Measurements from ENCODE around the gene MAMDC4.

Gene MAMDC4

GRCh38 chr9:136849960-136850865 is 1.9 kb upstream of the MAMDC4 start:
- DNase-seq (ENCODE audit: low read depth in 2 of 2), result no peak

DNA sequence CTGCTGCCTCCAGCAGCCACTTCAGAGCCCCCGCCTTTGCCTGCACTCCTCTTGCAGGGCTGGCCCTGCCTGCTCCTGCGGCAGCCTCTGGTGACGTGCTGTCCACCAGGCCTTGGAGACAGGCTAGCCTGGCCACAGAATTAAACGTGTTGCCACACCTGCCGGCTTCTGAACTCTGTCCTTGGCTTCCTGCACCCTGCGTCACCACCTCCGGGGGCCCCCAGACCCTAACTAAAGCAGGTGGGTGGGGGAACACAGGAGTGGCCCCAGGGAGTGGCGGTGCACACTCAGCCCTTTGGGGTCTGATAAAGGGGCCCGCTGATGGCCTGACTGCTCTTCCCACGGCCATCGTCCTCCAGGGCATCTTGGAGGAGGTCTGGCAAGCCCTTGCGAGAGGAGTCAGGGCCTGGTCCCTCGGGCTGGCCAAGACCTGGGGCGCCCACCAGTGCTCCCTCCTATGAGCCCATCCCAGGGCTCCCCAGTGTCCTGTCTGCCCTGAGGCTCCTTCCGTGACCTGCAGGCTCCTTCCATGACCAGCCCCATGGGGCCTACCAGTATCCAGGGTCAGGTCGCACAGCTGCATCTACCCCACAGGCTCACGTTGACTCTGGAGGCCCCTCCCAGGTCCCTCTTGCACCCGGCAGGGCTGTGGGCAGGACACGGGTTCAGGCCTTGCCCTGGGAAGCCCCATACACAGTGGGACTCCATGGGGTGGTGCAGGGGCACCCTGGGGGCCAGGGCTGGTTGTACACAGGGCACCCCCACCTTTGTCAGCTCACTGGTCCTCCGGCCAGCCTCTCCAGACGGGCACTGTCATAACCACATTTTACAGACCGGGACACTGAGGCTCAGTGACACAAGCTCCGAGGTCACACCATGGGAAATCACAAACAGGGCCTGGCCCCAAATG is 1.0 kb upstream of the MAMDC4 start:
- DNase-seq (ENCODE audit: low read depth in 2 of 2), result no peak

- no peak for DNase-seq (ENCODE audit: low read depth in 2 of 2)
Observed at GRCh38 chr9:136852664-136853595, 784 bp downstream of the MAMDC4 start.

DNA sequence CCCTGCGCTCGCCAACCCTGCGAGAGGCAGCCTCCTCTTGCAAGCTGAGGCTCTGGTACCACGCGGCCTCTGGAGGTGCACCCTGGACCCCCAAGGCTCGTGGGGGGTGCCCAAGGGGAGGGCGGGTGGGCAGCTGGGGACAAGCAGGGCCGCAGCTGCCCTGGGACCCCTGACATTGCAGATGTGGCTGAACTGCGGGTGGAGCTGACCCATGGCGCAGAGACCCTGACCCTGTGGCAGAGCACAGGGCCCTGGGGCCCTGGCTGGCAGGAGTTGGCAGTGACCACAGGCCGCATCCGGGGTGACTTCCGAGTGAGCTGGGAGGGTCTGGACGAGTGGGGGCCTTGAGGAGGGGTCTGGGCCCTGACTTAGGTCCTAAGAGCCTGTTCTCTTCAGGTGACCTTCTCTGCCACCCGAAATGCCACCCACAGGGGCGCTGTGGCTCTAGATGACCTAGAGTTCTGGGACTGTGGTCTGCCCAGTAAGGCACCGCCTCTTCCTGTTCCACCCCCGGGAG is 1.5 kb downstream of the MAMDC4 start:
- DNase-seq (ENCODE audit: low read depth in 2 of 2), result no peak

- DNase-seq (ENCODE audit: low read depth in 2 of 2), result no peak
Observed at GRCh38 chr9:136854113-136854841, 2.1 kb downstream of the MAMDC4 start.

DNA sequence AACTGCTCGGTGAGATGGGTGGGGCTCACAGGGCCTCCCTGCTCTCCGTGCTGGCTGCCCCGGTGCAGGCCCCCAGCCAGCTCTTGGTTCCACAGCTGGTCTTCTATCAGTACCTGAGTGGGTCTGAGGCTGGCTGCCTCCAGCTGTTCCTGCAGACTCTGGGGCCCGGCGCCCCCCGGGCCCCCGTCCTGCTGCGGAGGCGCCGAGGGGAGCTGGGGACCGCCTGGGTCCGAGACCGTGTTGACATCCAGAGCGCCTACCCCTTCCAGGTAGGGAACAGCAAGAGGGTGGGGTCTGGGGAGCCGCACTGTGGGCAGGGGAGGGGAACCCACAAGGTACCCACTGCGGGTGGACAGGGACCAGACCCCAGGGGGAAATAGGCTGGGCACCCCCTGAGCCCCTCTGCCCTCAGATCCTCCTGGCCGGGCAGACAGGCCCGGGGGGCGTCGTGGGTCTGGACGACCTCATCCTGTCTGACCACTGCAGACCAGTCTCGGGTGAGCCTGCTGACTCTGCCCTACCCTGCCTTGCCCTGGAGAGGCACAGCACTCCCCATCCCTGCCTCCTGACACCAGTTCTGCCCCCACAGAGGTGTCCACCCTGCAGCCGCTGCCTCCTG is 2.8 kb downstream of the MAMDC4 start:
- no peak for DNase-seq (ENCODE audit: low read depth in 2 of 2)

- no peak for DNase-seq (ENCODE audit: low read depth in 2 of 2)
Observed at GRCh38 chr9:136855461-136856078, 3.4 kb downstream of the MAMDC4 start.

DNA sequence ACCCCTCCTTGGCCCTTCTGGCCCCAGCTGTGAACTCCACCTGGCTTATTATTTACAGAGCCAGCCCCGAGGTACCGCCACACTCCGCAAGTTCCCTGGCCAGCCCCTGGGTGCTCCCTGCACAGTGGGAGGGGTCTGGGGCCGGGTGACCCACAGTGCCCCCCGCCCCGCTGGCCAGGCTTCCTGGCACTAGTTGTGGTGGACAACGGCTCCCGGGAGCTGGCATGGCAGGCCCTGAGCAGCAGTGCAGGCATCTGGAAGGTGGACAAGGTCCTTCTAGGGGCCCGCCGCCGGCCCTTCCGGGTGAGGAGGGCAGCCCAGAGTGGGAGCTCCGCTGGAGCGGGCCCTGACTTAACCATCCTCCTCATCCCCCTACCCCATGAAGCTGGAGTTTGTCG is 3.9 kb downstream of the MAMDC4 start:
- no peak for DNase-seq (ENCODE audit: low read depth in 2 of 2)

DNA sequence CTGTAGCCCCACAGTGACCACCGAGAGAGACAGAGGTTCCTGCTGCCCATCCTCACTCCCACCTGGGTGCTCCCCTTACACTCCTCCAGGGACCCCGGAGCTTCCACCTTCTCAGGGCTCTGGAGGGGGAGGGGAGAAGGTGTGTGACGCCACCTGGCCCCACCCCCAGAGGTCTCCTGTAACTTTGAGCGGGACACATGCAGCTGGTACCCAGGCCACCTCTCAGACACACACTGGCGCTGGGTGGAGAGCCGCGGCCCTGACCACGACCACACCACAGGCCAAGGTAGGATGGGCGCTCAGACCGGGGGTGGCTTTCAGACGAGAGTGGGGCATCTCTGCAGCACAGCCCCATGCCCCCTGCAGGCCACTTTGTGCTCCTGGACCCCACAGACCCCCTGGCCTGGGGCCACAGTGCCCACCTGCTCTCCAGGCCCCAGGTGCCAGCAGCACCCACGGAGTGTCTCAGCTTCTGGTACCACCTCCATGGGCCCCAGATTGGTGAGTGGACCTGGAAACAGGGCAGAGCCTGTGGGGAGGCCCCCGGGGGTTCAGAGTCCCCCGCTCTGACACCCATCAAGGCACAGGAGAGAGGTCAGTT is 4.5 kb downstream of the MAMDC4 start:
- no peak for DNase-seq (ENCODE audit: low read depth in 2 of 2)

DNA sequence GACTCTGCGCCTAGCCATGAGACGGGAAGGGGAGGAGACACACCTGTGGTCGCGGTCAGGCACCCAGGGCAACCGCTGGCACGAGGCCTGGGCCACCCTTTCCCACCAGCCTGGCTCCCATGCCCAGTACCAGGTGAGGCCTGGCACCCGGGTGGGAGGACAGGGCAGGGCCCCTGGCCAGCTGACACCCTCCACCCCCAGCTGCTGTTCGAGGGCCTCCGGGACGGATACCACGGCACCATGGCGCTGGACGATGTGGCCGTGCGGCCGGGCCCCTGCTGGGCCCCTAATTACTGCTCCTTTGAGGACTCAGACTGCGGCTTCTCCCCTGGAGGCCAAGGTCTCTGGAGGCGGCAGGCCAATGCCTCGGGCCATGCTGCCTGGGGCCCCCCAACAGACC is 5.0 kb downstream of the MAMDC4 start:
- no peak for DNase-seq (ENCODE audit: low read depth in 2 of 2)

GRCh38 chr9:136857581-136858412 is 5.7 kb downstream of the MAMDC4 start:
- DNase-seq (ENCODE audit: low read depth in 2 of 2), result no peak

- DNase-seq (ENCODE audit: low read depth in 2 of 2), result no peak
Observed at GRCh38 chr9:136858452-136858843, 6.3 kb downstream of the MAMDC4 start.

GRCh38 chr9:136858844-136859757 is 7.0 kb downstream of the MAMDC4 start:
- no peak for DNase-seq (ENCODE audit: low read depth in 2 of 2)

GRCh38 chr9:136860529-136860928 is 8.4 kb downstream of the MAMDC4 start:
- DNase-seq (ENCODE audit: low read depth in 2 of 2), result no peak

GRCh38 chr9:136860933-136861873 is 9.1 kb downstream of the MAMDC4 start:
- no peak for DNase-seq (ENCODE audit: low read depth in 2 of 2)

DNA sequence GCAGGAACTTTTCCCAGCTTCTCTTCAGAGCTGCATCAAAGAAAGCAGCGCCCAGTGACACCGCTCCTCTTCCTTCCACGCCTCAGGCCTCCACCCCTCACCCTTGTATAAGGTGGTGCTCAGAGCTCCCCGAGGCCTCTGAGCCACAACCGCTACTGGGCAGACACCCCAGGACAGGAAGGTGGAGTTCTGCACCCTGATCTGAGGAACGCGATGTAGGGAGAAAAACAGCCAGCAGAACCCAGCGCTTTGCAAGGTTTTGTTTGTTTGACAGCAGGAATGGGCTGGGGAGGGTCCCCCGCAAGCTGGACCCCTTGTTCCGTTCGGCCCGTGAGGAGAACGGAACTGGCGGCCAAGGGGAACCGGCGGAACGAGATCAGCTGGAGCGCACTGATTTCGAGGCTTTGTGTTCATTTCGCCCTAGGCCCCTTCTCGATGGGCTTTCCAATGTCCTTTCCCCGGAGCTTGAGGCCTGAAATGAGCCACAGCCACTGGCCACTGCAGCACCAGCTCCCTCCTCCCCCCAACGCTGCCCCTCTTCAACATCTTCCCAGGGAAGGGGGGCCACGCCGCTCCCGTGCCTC is 9.8 kb downstream of the MAMDC4 start:
- no peak for DNase-seq (ENCODE audit: low read depth in 2 of 2)

Data from activated CD8-positive, alpha-beta memory T cell treated with anti-CD3 and anti-CD28 coated beads for 4 hours (primary cell).